Measurements from ENCODE around the gene ATXN1. TPM values are rescaled to one million over a fixed set of nuclear protein-coding genes. Genes with fewer than 3 reads are reported as not detected.

The ATXN1 gene
- total RNA-seq, 4 donors from 2014 or later: 21.0 to 102 (median 51.1) TPM

- intact Hi-C loops (cut with DNase I; ENCODE audit: low total_unique reads): loop anchor here (10.0 kb wide), 1 partner anchor 247 kb away; the partner anchor contains the start of gene ATXN1
- Histone ChIP-seq H3K27me3 (no peaks in the 10 kb centered on the region), H3K36me3 (no peaks in the 10 kb centered on the region), H3K4me3 (no peak overlapping the region), H3K27ac (no peak overlapping the region), H3K4me1 (peaks cover 0 to 4% of the 10 kb centered on the region in 2 donors), H3K9me3 (no peaks in the 10 kb centered on the region)
- TF ChIP-seq CTCF (IDR thresholded peaks at IDR 0.05) (no peak), POLR2A (IDR thresholded peaks at IDR 0.05) (no peak)
- no peak for DNase-seq
Observed at GRCh38 chr6:16518265-16518664, 243.0 kb downstream of the ATXN1 start.

- no peak overlapping the region for H3K4me3 ChIP-seq
- peak overlapping the region; percentile 40 to 62 for H3K27ac ChIP-seq
- no peaks in the 10 kb centered on the region for H3K9me3 ChIP-seq
- TF ChIP-seq CTCF (IDR thresholded peaks at IDR 0.05): peak; percentile 50 to 56 (median 53)
- no peak for TF ChIP-seq POLR2A (IDR thresholded peaks at IDR 0.05)
- H3K36me3 ChIP-seq: no peaks in the 10 kb centered on the region
- no peaks in the 10 kb centered on the region for H3K27me3 ChIP-seq
- intact Hi-C loops (cut with DNase I; ENCODE audit: low total_unique reads): loop anchor here (10.0 kb wide), 1 partner anchor 251 kb away; the partner anchor contains the start of gene ATXN1
- H3K4me1 ChIP-seq: peaks cover 0 to 7% of the 10 kb centered on the region in 2 donors
- DNase-seq: no peak
Observed at GRCh38 chr6:16514249-16514648, 247.0 kb downstream of the ATXN1 start.

GRCh38 chr6:16512544-16513290, 248.5 kb downstream of the ATXN1 start:
- Histone ChIP-seq H3K27ac (peak overlapping the region; percentile 0 to 63), H3K4me1 (peaks cover 0 to 7% of the 10 kb centered on the region in 2 donors), H3K27me3 (no peaks in the 10 kb centered on the region), H3K9me3 (no peaks in the 10 kb centered on the region), H3K4me3 (no peak overlapping the region), H3K36me3 (no peaks in the 10 kb centered on the region)
- TF ChIP-seq CTCF (IDR thresholded peaks at IDR 0.05) (no peak), POLR2A (IDR thresholded peaks at IDR 0.05) (no peak)
- DNase-seq: no peak
- intact Hi-C loops (cut with DNase I; ENCODE audit: low total_unique reads): loop anchor here (10.0 kb wide), 1 partner anchor 252 kb away; the partner anchor contains the start of gene ATXN1

DNA sequence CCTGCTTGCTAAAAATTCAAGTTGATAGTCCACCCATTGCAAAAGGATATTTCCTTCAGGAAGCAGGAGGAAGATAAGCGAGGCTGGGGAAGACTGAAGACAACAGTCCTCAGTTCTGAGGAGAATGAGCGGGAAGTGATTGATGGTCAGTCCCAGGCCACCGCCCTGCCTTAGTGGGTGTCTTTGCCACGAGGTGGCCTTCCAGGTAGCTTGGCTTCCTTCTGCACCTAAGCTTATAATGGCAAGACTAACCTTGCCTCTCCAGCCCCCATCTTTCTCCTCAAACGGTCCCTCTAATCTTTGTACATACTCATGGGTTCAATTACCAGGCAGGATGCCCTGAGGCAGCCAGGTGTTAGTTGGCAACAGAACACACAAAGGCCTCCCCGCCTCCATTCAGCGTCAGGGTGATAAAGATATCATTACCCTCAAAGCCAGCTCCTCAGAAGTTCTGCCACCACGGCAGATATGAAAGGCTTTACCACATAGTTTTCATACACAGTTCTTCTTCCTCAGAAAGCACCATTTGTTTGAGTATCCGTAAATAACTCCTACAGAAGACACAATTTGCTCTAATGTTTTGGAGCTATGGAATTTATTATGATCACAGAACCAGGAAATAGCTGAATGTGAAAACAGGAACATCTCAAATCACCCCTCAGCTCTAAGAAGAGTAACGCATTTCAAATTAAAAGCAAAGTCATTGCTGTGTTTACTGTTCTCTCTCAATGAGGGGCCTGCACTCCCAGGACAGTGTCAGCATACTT, 249.4 kb downstream of the ATXN1 start:
- H3K4me3 ChIP-seq: no peak overlapping the region
- intact Hi-C loops (cut with DNase I; ENCODE audit: low total_unique reads): loop anchor here (10.0 kb wide), 1 partner anchor 253 kb away; the partner anchor contains the start of gene ATXN1
- TF ChIP-seq POLR2A (IDR thresholded peaks at IDR 0.05) (no peak), CTCF (IDR thresholded peaks at IDR 0.05) (no peak)
- no peak for DNase-seq
- peak overlapping the region; percentile 29 to 63 for H3K27ac ChIP-seq
- H3K4me1 ChIP-seq: peaks cover 0 to 7% of the 10 kb centered on the region in 2 donors
- no peaks in the 10 kb centered on the region for H3K9me3 ChIP-seq
- H3K27me3 ChIP-seq: no peaks in the 10 kb centered on the region
- H3K36me3 ChIP-seq: no peaks in the 10 kb centered on the region
